Liver (tissue), 9 donors: ENCODE data around the gene LAMA5. TPM values are rescaled to one million over a fixed set of nuclear protein-coding genes. Genes with fewer than 3 reads are reported as not detected.

ENCODE experiments used
- DNase-seq: peaks from one replicate; pipeline ENCODE4 v3.0.0-alpha.2; 2017; ENCODE audit warnings: low spot score
- H3K27ac ChIP-seq, 2 donors: one replicate each; pipeline ENCODE4 v1.7.0; 2013; ENCODE audit warnings: inconsistent platforms in 2 of 2, low read length in 2 of 2, control low read depth in 1 of 2, low read depth in 1 of 2, mild to moderate bottlenecking in 1 of 2
- H3K27me3 ChIP-seq, 4 donors: one replicate each; pipeline versions ENCODE4 v1.6.1 to v1.7.0; 2013; ENCODE audit warnings: low read length in 3 of 4, inconsistent platforms in 1 of 4, mild to moderate bottlenecking in 1 of 4, moderate library complexity in 1 of 4; ENCODE audit not compliant: control insufficient read depth in 4 of 4, insufficient read depth in 4 of 4
- H3K36me3 ChIP-seq, 4 donors: one replicate each; pipeline versions ENCODE4 v1.6.1 to v1.7.0; 2013; ENCODE audit warnings: low read length in 3 of 4, mild to moderate bottlenecking in 3 of 4, low read depth in 1 of 4, moderate library complexity in 1 of 4; ENCODE audit not compliant: control insufficient read depth in 4 of 4, insufficient read depth in 3 of 4
- H3K4me1 ChIP-seq, 4 donors: one replicate each; pipeline versions ENCODE4 v1.6.1 to v1.7.0; 2013; ENCODE audit warnings: low read length in 3 of 4, mild to moderate bottlenecking in 3 of 4, moderate library complexity in 1 of 4; ENCODE audit not compliant: control insufficient read depth in 4 of 4, insufficient read depth in 4 of 4
- H3K4me3 ChIP-seq, 3 donors: one replicate each; pipeline versions ENCODE4 v1.6.1 to v1.7.0; 2013; ENCODE audit warnings: low read length in 3 of 3, control low read depth in 1 of 3, low read depth in 1 of 3, mild to moderate bottlenecking in 1 of 3
- H3K9ac ChIP-seq, 2 donors: one replicate each; pipeline ENCODE4 v1.7.0; 2013; ENCODE audit warnings: low read length in 2 of 2, mild to moderate bottlenecking in 2 of 2, moderate library complexity in 2 of 2, control low read depth in 1 of 2, low read depth in 1 of 2
- H3K9me3 ChIP-seq, 4 donors: one replicate each; pipeline versions ENCODE4 v1.6.1 to v1.7.0; 2013; ENCODE audit warnings: low read length in 3 of 4; ENCODE audit not compliant: control insufficient read depth in 4 of 4
- ATF3 ChIP-seq: IDR thresholded peaks from 2 replicates; pipeline ENCODE4 v1.6.1; 2016; ENCODE audit warnings: antibody characterized with exemption
- CTCF ChIP-seq: fragments of 150-350 bp; IDR thresholded peaks from 2 replicates; pipeline ENCODE4 v1.5.1; 2017; ENCODE audit warnings: improper control_type of control experiment, low read depth, low read length; ENCODE audit not compliant: missing input control
- EGR1 ChIP-seq, 2 donors: IDR thresholded peaks; 2 replicates each; pipeline ENCODE4 v1.6.1; 2016 to 2018; ENCODE audit warnings: antibody characterized with exemption in 2 of 2, low read depth in 2 of 2
- FOXA1 ChIP-seq: IDR thresholded peaks from 2 replicates; pipeline ENCODE4 v1.6.1; 2016; ENCODE audit warnings: antibody characterized with exemption
- GABPA ChIP-seq, 2 donors: IDR thresholded peaks in 1 of 2; conservative IDR thresholded peaks in 1 of 2; 2 replicates each; pipeline ENCODE4 v1.6.1; 2016; ENCODE audit warnings: antibody characterized with exemption in 2 of 2, mild to moderate bottlenecking in 1 of 2, moderate library complexity in 1 of 2
- JUND ChIP-seq, 2 donors: IDR thresholded peaks; 2 replicates each; pipeline ENCODE4 v1.6.1; 2016; ENCODE audit warnings: antibody characterized with exemption in 2 of 2
- NR2F2 ChIP-seq: IDR thresholded peaks from 2 replicates; pipeline ENCODE4 v1.6.1; 2016; ENCODE audit warnings: antibody characterized with exemption
- RAD21 ChIP-seq, 2 donors: IDR thresholded peaks; 2 replicates each; pipeline ENCODE4 v1.6.1; 2016; ENCODE audit warnings: antibody characterized with exemption in 2 of 2, mild to moderate bottlenecking in 2 of 2
- REST ChIP-seq: IDR thresholded peaks from 2 replicates; pipeline ENCODE4 v1.6.1; 2016; ENCODE audit warnings: antibody characterized with exemption, mild to moderate bottlenecking
- TAF1 ChIP-seq: conservative IDR thresholded peaks from 2 replicates; pipeline ENCODE4 v1.6.1; 2016; ENCODE audit warnings: antibody characterized with exemption, mild to moderate bottlenecking
- YY1 ChIP-seq: IDR thresholded peaks from 2 replicates; pipeline ENCODE4 v1.6.1; 2016; ENCODE audit warnings: antibody characterized with exemption, mild to moderate bottlenecking
- ZBTB33 ChIP-seq: IDR thresholded peaks from 2 replicates; pipeline ENCODE4 v1.6.1; 2016; ENCODE audit warnings: antibody characterized with exemption
- WGBS: extraction: QIAGEN DNeasy Blood & Tissue Kit; methylation state at CpG from one replicate; pipeline ENCODE4 v1.1.7; 2013; 5-methylcytosine and 5-hydroxymethylcytosine counted together
- polyA plus RNA-seq, 2 donors: library from polyadenylated mRNA; stranded (reverse) in 1 of 2; unstranded in 1 of 2; fragments of 200-250 nt in 1 of 2; fragments of >200 nt in 1 of 2; fragmentation: Nextera tagmentation in 1 of 2; extraction: Ambion mirVana in 1 of 2; gene quantifications; one replicate each; pipeline versions ENCODE4 v1.2.1 to v1.2.3, GENCODE V29; 2013 to 2015
- total RNA-seq, 2 donors: library from RNA; depleted of rRNA; stranded (reverse); fragments of >200 nt; gene quantifications; one replicate each; pipeline ENCODE4 v1.2.3, GENCODE V29; 2014
- donor health status: healthy.
- donor health status: healthy.
- donor health status: healthy.
- donor health status: healthy.
- donor health status: healthy.

Gene LAMA5
- total and polyA plus RNA-seq, 4 donors, result 3.6 to 40.2 (median 13.7) TPM

GRCh38 chr20:62405108-62405980 lies 38.2 kb upstream of the LAMA5 start:
- H3K9ac ChIP-seq, result no peak overlapping the region

GRCh38 chr20:62404761-62405107 lies 37.6 kb upstream of the LAMA5 start:
- 97% methylated on average over 12 of the region's 12 CpGs for WGBS
- no peak overlapping the region for H3K9ac ChIP-seq
- no peaks in the 10 kb centered on the region for H3K9me3 ChIP-seq
- no peak for TF ChIP-seq JUND (IDR thresholded peaks at IDR 0.05)
- no peak for TF ChIP-seq GABPA (IDR thresholded peaks at IDR 0.05 in 1 of 2, conservative IDR thresholded peaks at IDR 0.05 in 1 of 2)
- no peak for TF ChIP-seq NR2F2
- TF ChIP-seq CTCF, result no peak
- no peak for TF ChIP-seq ATF3
- TF ChIP-seq YY1, result no peak
- TF ChIP-seq REST, result no peak
- no peak for TF ChIP-seq ZBTB33
- no peak for TF ChIP-seq TAF1
- TF ChIP-seq EGR1 (IDR thresholded peaks at IDR 0.05; ENCODE audit: low read depth in 2 of 2), result no peak
- no peak for TF ChIP-seq FOXA1
- TF ChIP-seq RAD21 (IDR thresholded peaks at IDR 0.05), result no peak
- peaks cover 13 to 27% (median 18%) of the 10 kb centered on the region in 4 donors for H3K4me1 ChIP-seq
- H3K27ac ChIP-seq, result no peak overlapping the region
- H3K4me3 ChIP-seq, result no peak overlapping the region
- no peak for DNase-seq
- no peaks in the 10 kb centered on the region for H3K27me3 ChIP-seq
- H3K36me3 ChIP-seq, result no peaks in the 10 kb centered on the region

More at GRCh38 chr20:62405108-62405980, 38.2 kb upstream of the LAMA5 start:
- no peaks in the 10 kb centered on the region for H3K36me3 ChIP-seq
- no peak overlapping the region for H3K27ac ChIP-seq
- TF ChIP-seq EGR1 (IDR thresholded peaks at IDR 0.05; ENCODE audit: low read depth in 2 of 2) (no peak), RAD21 (IDR thresholded peaks at IDR 0.05) (peak in 1 of 2 donors; percentile 82), CTCF (peak; percentile 40)
- WGBS, result 66% methylated on average over 23 of the region's 23 CpGs
- no peak overlapping the region for H3K4me3 ChIP-seq
- H3K4me1 ChIP-seq, result peaks cover 13 to 33% (median 20%) of the 10 kb centered on the region in 4 donors
- no peaks in the 10 kb centered on the region for H3K27me3 ChIP-seq
- DNase-seq, result no peak
- no peaks in the 10 kb centered on the region for H3K9me3 ChIP-seq
